Activated CD8-positive, alpha-beta memory T cell treated with anti-CD3 and anti-CD28 coated beads, Interleukin-2, amount 10 ng/mL, durations not matched to agents 7 days and 5 days (primary cell): ENCODE results near the gene CAMKMT. TPM values are rescaled to one million over a fixed set of nuclear protein-coding genes. Genes with fewer than 3 reads are reported as not detected.

Experiments used
- ATAC-seq: fragments of 150-1000 bp; cut with Tn5 transposase; one replicate; pipeline ENCODE4 v1.10.0; 2021; ENCODE audit warnings: moderate library complexity
- CTCF ChIA-PET: fragments of 350-600 bp; sonication (Branson Sonifier 250); formaldehyde crosslinking; loops from one replicate; lab custom pipeline; 2021; ENCODE audit warnings: antibody characterized with exemption; lab: Charles Lee
- DNase-seq: peaks from one replicate; pipeline ENCODE4 v3.0.0-alpha.2; 2020
- H3K27ac Mint-ChIP-seq: one replicate; pipeline ENCODE4 v1.8.0; 2021; ENCODE audit warnings: mild to moderate bottlenecking, mixed read lengths
- H3K27me3 Mint-ChIP-seq: one replicate; pipeline ENCODE4 v1.8.0; 2021; ENCODE audit warnings: mixed read lengths
- H3K36me3 Mint-ChIP-seq: one replicate; pipeline ENCODE4 v1.8.0; 2021; ENCODE audit warnings: mild to moderate bottlenecking, mixed read lengths
- H3K4me1 Mint-ChIP-seq: one replicate; pipeline ENCODE4 v1.8.0; 2021; ENCODE audit warnings: mixed read lengths
- H3K4me3 Mint-ChIP-seq: one replicate; pipeline ENCODE4 v1.8.0; 2021; ENCODE audit warnings: mild to moderate bottlenecking, moderate library complexity, mixed read lengths
- H3K9me3 Mint-ChIP-seq: one replicate; pipeline ENCODE4 v1.8.0; 2022; ENCODE audit warnings: low read depth, mixed read lengths
- total RNA-seq, 2 experiments: library from RNA; stranded (reverse); gene quantifications; one replicate each; pipeline ENCODE4 v1.2.3, GENCODE V29; 2021

CAMKMT gene
- total RNA-seq, 2 experiments from 2014 or later: 12.8 to 13.3 TPM

- CTCF ChIA-PET: interaction anchor here (0.7 kb wide), 1 partner anchor 1804 kb away, joined by 3 read pairs; no protein-coding TSS in a partner anchor
Observed at GRCh38 chr2:44807201-44808025, 445.7 kb downstream of the CAMKMT start.

DNA sequence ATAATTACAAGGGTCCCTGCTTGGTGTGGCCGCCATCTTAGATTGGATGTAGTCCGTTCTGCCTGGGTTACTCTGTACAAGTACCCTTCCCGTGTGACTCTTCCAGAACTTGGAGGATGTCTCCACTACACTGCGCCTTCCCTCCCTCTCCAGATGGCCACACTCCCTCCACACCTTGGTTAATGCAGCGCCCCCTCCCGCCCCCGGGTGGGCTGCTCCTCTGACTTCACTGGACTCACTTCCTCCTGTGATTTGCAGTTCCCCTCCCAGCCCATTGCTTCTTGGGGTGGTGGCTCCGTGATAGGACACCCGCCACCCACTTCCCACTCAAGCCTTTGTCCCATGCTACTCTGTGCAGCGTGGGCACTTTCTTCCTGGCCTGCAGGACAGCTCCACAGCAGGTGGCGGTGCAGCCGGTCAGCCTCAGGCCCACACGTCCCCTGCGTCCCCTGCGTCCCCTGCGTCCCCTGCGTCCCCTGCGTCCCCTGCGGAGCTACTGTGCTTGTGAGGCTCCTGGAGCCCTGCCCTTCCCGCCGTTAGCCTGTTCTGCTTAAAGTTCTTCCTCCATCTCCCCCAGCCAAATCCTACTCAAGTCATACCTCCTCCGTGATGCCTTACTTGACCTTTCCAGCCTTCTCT lies 449.3 kb downstream of the CAMKMT start:
- peaks cover 69% of the 10 kb centered on the region for H3K27me3 Mint-ChIP-seq

More at GRCh38 chr2:44807201-44808025, 445.7 kb downstream of the CAMKMT start:
- ATAC-seq: no peak
- H3K4me3 Mint-ChIP-seq: no peak overlapping the region
- no peak overlapping the region for H3K27ac Mint-ChIP-seq
- no peaks in the 10 kb centered on the region for H3K9me3 Mint-ChIP-seq
- DNase-seq: no peak
- peaks cover 2% of the 10 kb centered on the region for H3K36me3 Mint-ChIP-seq
- H3K27me3 Mint-ChIP-seq: peaks cover 83% of the 10 kb centered on the region
- peaks cover 5% of the 10 kb centered on the region for H3K4me1 Mint-ChIP-seq

GRCh38 chr2:44813165-44813564 lies 451.4 kb downstream of the CAMKMT start:
- CTCF ChIA-PET: no interaction called here
- DNase-seq: peak; percentile 12
- Mint-ChIP-seq H3K27ac (no peak overlapping the region), H3K36me3 (no peaks in the 10 kb centered on the region), H3K27me3 (peaks cover 49% of the 10 kb centered on the region), H3K4me1 (no peaks in the 10 kb centered on the region), H3K4me3 (no peak overlapping the region), H3K9me3 (no peaks in the 10 kb centered on the region)
- ATAC-seq: no peak

More for the DNA sequence above, 449.3 kb downstream of the CAMKMT start:
- Mint-ChIP-seq H3K4me1 (peaks cover 5% of the 10 kb centered on the region), H3K27ac (no peak overlapping the region), H3K9me3 (no peaks in the 10 kb centered on the region), H3K36me3 (no peaks in the 10 kb centered on the region), H3K4me3 (no peak overlapping the region)
- DNase-seq (peak; percentile 21), ATAC-seq (no peak)
- CTCF ChIA-PET: interaction anchor here (0.7 kb wide), 1 partner anchor 34 kb away, joined by 5 read pairs; no protein-coding TSS in a partner anchor

- no peaks in the 10 kb centered on the region for H3K4me1 Mint-ChIP-seq
- ATAC-seq (no peak), DNase-seq (no peak)
- peaks cover 46% of the 10 kb centered on the region for H3K27me3 Mint-ChIP-seq
- no peak overlapping the region for H3K27ac Mint-ChIP-seq
- H3K9me3 Mint-ChIP-seq: no peaks in the 10 kb centered on the region
- no peaks in the 10 kb centered on the region for H3K36me3 Mint-ChIP-seq
- no peak overlapping the region for H3K4me3 Mint-ChIP-seq
- CTCF ChIA-PET: no interaction called here
Observed at GRCh38 chr2:44813658-44814057, 451.9 kb downstream of the CAMKMT start.

GRCh38 chr2:44817256-44817655 lies 455.5 kb downstream of the CAMKMT start:
- no peak for ATAC-seq
- H3K9me3 Mint-ChIP-seq: no peaks in the 10 kb centered on the region
- CTCF ChIA-PET: no interaction called here
- H3K4me3 Mint-ChIP-seq: no peak overlapping the region
- no peaks in the 10 kb centered on the region for H3K4me1 Mint-ChIP-seq
- peaks cover 19% of the 10 kb centered on the region for H3K27me3 Mint-ChIP-seq
- DNase-seq: no peak
- no peak overlapping the region for H3K27ac Mint-ChIP-seq
- H3K36me3 Mint-ChIP-seq: no peaks in the 10 kb centered on the region

DNA sequence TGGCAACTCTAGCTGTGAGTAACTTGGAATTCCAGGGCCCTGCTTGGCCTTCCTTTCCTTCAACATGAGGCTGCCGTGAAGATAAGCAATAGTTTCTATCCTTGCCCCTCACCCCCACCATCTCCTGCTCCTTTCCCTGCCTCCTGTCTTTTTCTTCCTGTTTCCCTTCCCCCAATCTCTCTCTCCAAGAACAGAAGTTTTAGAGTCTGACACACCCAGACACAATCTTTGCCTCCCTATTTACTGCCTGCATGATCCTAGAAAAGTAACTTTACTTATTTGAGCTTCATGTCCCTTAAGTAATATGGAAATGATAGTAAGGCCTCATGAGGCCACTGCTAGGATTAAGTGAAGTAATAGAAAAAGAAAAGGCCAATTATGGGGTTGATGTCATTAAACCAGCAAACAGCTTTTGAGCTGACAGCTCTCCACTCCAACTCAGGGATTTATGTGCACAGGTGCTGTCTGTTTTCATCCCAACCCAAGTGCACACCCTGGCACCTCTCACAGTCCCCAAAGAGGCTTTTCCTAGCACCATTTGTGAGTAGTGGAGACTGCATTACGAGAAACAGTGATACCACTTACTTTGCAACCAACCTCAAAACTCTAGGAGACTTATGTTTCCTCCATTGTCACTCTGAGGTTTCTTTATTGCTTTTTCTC lies 456.1 kb downstream of the CAMKMT start:
- ATAC-seq: no peak
- Mint-ChIP-seq H3K4me1 (no peaks in the 10 kb centered on the region), H3K27ac (no peak overlapping the region), H3K9me3 (no peaks in the 10 kb centered on the region), H3K27me3 (peaks cover 17% of the 10 kb centered on the region), H3K4me3 (no peak overlapping the region), H3K36me3 (no peaks in the 10 kb centered on the region)
- CTCF ChIA-PET: no interaction called here
- no peak for DNase-seq

GRCh38 chr2:44819061-44819460 lies 457.3 kb downstream of the CAMKMT start:
- no peaks in the 10 kb centered on the region for H3K9me3 Mint-ChIP-seq
- H3K4me3 Mint-ChIP-seq: no peak overlapping the region
- H3K27me3 Mint-ChIP-seq: peaks cover 9% of the 10 kb centered on the region
- no peak for ATAC-seq
- no peaks in the 10 kb centered on the region for H3K4me1 Mint-ChIP-seq
- H3K36me3 Mint-ChIP-seq: no peaks in the 10 kb centered on the region
- CTCF ChIA-PET: interaction anchor here (0.7 kb wide), 1 partner anchor 9 kb away, joined by 3 read pairs; no protein-coding TSS in a partner anchor
- DNase-seq: no peak
- no peak overlapping the region for H3K27ac Mint-ChIP-seq

GRCh38 chr2:44821500-44821899 lies 459.8 kb downstream of the CAMKMT start:
- no peak overlapping the region for H3K4me3 Mint-ChIP-seq
- DNase-seq (no peak), ATAC-seq (no peak)
- no peaks in the 10 kb centered on the region for H3K9me3 Mint-ChIP-seq
- peaks cover 3% of the 10 kb centered on the region for H3K27me3 Mint-ChIP-seq
- H3K27ac Mint-ChIP-seq: no peak overlapping the region
- CTCF ChIA-PET: no interaction called here
- H3K4me1 Mint-ChIP-seq: peaks cover 1% of the 10 kb centered on the region
- H3K36me3 Mint-ChIP-seq: no peaks in the 10 kb centered on the region

GRCh38 chr2:44822174-44822573 lies 460.4 kb downstream of the CAMKMT start:
- peaks cover 1% of the 10 kb centered on the region for H3K4me1 Mint-ChIP-seq
- H3K27ac Mint-ChIP-seq: no peak overlapping the region
- H3K9me3 Mint-ChIP-seq: no peaks in the 10 kb centered on the region
- no peaks in the 10 kb centered on the region for H3K36me3 Mint-ChIP-seq
- no peak for DNase-seq
- ATAC-seq: no peak
- CTCF ChIA-PET: no interaction called here
- peaks cover 3% of the 10 kb centered on the region for H3K27me3 Mint-ChIP-seq
- H3K4me3 Mint-ChIP-seq: no peak overlapping the region

Other genes starting within 250 kb of the CAMKMT start
- 10 to 100 TPM; 56.4 to 57.0 TPM for gene PPM1B, start 193.1 kb upstream of the CAMKMT start, total RNA-seq
- under 1 TPM in 1 of 2 experiments, not detected in 1; 0.15 TPM for gene SLC3A1, start 86.5 kb upstream of the CAMKMT start, total RNA-seq
- gene PREPL, start 453 bp upstream of the CAMKMT start, total RNA-seq: 10 to 100 TPM; 20.0 to 23.8 TPM